Parathyroid adenoma (tissue), 2 donors: ENCODE data around the gene POLR1A.

Experiments used
- H2AFZ ChIP-seq: fragments of 300-600 bp; sonication (generic); one replicate; pipeline ENCODE4 v1.7.0; 2017; ENCODE audit warnings: antibody characterized with exemption, mild to moderate bottlenecking
- H3K27ac ChIP-seq: fragments of 300-600 bp; sonication (generic); one replicate; pipeline ENCODE4 v1.7.0; 2017
- H3K27me3 ChIP-seq: fragments of 300-600 bp; sonication (generic); one replicate; pipeline ENCODE4 v1.7.0; 2017; ENCODE audit warnings: low read length; ENCODE audit not compliant: control insufficient read depth, insufficient read depth
- H3K36me3 ChIP-seq: fragments of 300-600 bp; sonication (generic); one replicate; pipeline ENCODE4 v1.7.0; 2017; ENCODE audit warnings: low read length; ENCODE audit not compliant: control insufficient read depth, insufficient read depth
- H3K4me1 ChIP-seq: fragments of 300-600 bp; sonication (generic); one replicate; pipeline ENCODE4 v1.7.0; 2017; ENCODE audit warnings: control low read depth
- H3K4me2 ChIP-seq: fragments of 300-600 bp; sonication (generic); one replicate; pipeline ENCODE4 v1.7.0; 2017; ENCODE audit warnings: low read length
- H3K4me3 ChIP-seq: fragments of 300-600 bp; sonication (generic); one replicate; pipeline ENCODE4 v1.7.0; 2017; ENCODE audit warnings: low read depth, low read length
- H3K79me2 ChIP-seq: fragments of 300-600 bp; sonication (generic); one replicate; pipeline ENCODE4 v1.7.0; 2017; ENCODE audit warnings: control low read depth
- H3K9ac ChIP-seq: fragments of 300-600 bp; sonication (generic); one replicate; pipeline ENCODE4 v1.7.0; 2017; ENCODE audit warnings: mild to moderate bottlenecking
- H3K9me3 ChIP-seq: fragments of 300-600 bp; sonication (generic); one replicate; pipeline ENCODE4 v1.7.0; 2017; ENCODE audit warnings: low read length; ENCODE audit not compliant: control insufficient read depth
- TF ChIP-seq, protein P1 (sequence below): fragments of 300-600 bp; sonication (generic); IDR thresholded peaks from one replicate; pipeline ENCODE4 v1.7.0; 2017; ENCODE audit warnings: antibody characterized with exemption, mild to moderate bottlenecking
- donor health status: primary hyperparathyroidism.

Gene POLR1A

GRCh38 chr2:86138736-86139625 is 33.3 kb upstream of the POLR1A start:
- TF ChIP-seq, protein P1, sequence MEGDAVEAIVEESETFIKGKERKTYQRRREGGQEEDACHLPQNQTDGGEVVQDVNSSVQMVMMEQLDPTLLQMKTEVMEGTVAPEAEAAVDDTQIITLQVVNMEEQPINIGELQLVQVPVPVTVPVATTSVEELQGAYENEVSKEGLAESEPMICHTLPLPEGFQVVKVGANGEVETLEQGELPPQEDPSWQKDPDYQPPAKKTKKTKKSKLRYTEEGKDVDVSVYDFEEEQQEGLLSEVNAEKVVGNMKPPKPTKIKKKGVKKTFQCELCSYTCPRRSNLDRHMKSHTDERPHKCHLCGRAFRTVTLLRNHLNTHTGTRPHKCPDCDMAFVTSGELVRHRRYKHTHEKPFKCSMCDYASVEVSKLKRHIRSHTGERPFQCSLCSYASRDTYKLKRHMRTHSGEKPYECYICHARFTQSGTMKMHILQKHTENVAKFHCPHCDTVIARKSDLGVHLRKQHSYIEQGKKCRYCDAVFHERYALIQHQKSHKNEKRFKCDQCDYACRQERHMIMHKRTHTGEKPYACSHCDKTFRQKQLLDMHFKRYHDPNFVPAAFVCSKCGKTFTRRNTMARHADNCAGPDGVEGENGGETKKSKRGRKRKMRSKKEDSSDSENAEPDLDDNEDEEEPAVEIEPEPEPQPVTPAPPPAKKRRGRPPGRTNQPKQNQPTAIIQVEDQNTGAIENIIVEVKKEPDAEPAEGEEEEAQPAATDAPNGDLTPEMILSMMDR, result no peak
- peaks cover 4% of the 10 kb centered on the region for H3K4me1 ChIP-seq
- H3K4me2 ChIP-seq, result no peak overlapping the region
- H3K4me3 ChIP-seq, result no peak overlapping the region
- H3K9ac ChIP-seq, result no peak overlapping the region
- no peaks in the 10 kb centered on the region for H3K36me3 ChIP-seq
- no peak overlapping the region for H3K27ac ChIP-seq
- H3K27me3 ChIP-seq, result no peaks in the 10 kb centered on the region
- H3K79me2 ChIP-seq, result no peaks in the 10 kb centered on the region
- no peak overlapping the region for H2AFZ ChIP-seq
- H3K9me3 ChIP-seq, result no peaks in the 10 kb centered on the region

DNA sequence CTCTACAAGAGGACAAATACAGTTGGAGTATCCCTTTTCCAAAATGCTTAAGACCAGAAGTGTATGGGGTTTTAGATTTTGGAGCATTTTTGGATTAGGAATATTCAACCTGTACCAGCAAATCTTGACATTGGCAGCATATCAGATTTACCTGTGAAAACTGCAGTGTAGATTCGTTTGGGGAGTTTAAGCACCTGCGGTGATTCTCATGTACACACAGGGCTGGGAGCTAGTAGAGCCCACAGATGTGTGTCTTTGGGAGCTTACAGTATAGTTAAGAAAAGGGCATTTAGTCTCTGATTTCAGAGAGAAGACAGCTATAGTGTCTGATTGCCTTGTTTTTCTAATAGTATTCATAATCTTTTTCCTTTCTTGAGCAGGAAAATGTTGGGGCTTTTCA is 30.5 kb upstream of the POLR1A start:
- Histone ChIP-seq H3K27ac (no peak overlapping the region), H3K27me3 (no peaks in the 10 kb centered on the region), H3K79me2 (no peaks in the 10 kb centered on the region), H3K4me1 (peaks cover 4% of the 10 kb centered on the region), H3K9ac (no peak overlapping the region), H2AFZ (no peak overlapping the region), H3K4me2 (no peak overlapping the region), H3K9me3 (no peaks in the 10 kb centered on the region), H3K4me3 (no peak overlapping the region), H3K36me3 (no peaks in the 10 kb centered on the region)
- TF ChIP-seq, protein P1, result no peak

- Histone ChIP-seq H3K4me3 (no peak overlapping the region), H3K4me2 (no peak overlapping the region), H3K36me3 (no peaks in the 10 kb centered on the region), H3K27me3 (no peaks in the 10 kb centered on the region), H3K9me3 (no peaks in the 10 kb centered on the region), H2AFZ (no peak overlapping the region), H3K79me2 (no peaks in the 10 kb centered on the region), H3K4me1 (peaks cover 4% of the 10 kb centered on the region), H3K27ac (no peak overlapping the region), H3K9ac (no peak overlapping the region)
- TF ChIP-seq, protein P1, result no peak
Measured at GRCh38 chr2:86135653-86136052, 30.0 kb upstream of the POLR1A start.

GRCh38 chr2:86134709-86135108 is 29.0 kb upstream of the POLR1A start:
- H3K9me3 ChIP-seq, result no peaks in the 10 kb centered on the region
- TF ChIP-seq, protein P1, result no peak
- peaks cover 4% of the 10 kb centered on the region for H3K4me1 ChIP-seq
- no peaks in the 10 kb centered on the region for H3K79me2 ChIP-seq
- no peak overlapping the region for H3K27ac ChIP-seq
- no peaks in the 10 kb centered on the region for H3K27me3 ChIP-seq
- no peak overlapping the region for H2AFZ ChIP-seq
- no peak overlapping the region for H3K4me3 ChIP-seq
- no peaks in the 10 kb centered on the region for H3K36me3 ChIP-seq
- peak overlapping the region; percentile 23 for H3K4me2 ChIP-seq
- no peak overlapping the region for H3K9ac ChIP-seq

DNA sequence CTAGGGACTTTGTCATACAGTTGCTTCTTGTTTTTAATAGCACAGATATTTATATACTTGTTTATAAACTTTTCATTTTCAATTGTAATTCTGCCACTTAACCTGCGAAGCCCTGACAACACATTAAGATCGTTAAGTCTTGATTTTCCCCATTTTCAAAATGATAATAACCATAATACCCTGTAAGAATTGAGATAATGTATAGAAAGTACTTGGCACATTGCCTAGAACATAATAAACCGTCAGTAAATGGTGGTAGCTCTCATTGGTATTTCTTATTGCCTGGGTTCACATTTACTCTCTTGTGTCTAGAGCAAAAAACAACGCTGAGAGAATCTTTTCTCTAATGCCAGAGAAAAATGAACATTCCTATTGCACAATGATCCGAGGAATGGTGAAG is 19.0 kb upstream of the POLR1A start:
- no peaks in the 10 kb centered on the region for H3K79me2 ChIP-seq
- no peaks in the 10 kb centered on the region for H3K36me3 ChIP-seq
- H3K4me1 ChIP-seq, result no peaks in the 10 kb centered on the region
- no peak overlapping the region for H3K27ac ChIP-seq
- TF ChIP-seq, protein P1, result no peak
- no peak overlapping the region for H2AFZ ChIP-seq
- H3K4me2 ChIP-seq, result no peak overlapping the region
- H3K9me3 ChIP-seq, result no peaks in the 10 kb centered on the region
- H3K27me3 ChIP-seq, result no peaks in the 10 kb centered on the region
- H3K4me3 ChIP-seq, result no peak overlapping the region
- H3K9ac ChIP-seq, result no peak overlapping the region
